Gastrocnemius medialis (tissue), 4 donors: ENCODE results near the gene GPC6. TPM values are rescaled to one million over a fixed set of nuclear protein-coding genes. Genes with fewer than 3 reads are reported as not detected.

Experiments used
- ATAC-seq, 2 donors: fragments of 150-250 bp; one replicate each; pipeline ENCODE4 v1.9.1; 2016
- DNase-seq, 2 donors: peaks; one replicate each; pipeline ENCODE4 v3.0.0-alpha.2; 2019
- H3K27ac ChIP-seq, 4 donors: fragments of 200-600 bp; sonication (generic); 1 replicate in 1 of 4; 2 replicates in 3 of 4; pipeline ENCODE4 v1.5.1; 2016 to 2018; ENCODE audit warnings: mild to moderate bottlenecking in 2 of 4, moderate library complexity in 1 of 4
- H3K27me3 ChIP-seq, 3 donors: fragments of 200-600 bp; sonication (generic) in 2 of 3; 1 replicate in 1 of 3; 2 replicates in 2 of 3; pipeline versions ENCODE4 v1.5.1 to v1.6.0; 2016 to 2019; ENCODE audit warnings: mild to moderate bottlenecking in 1 of 3, moderate library complexity in 1 of 3
- H3K36me3 ChIP-seq, 2 donors: fragments of 200-600 bp; sonication (generic) in 1 of 2; one replicate each; pipeline ENCODE4 v1.5.1; 2017 to 2018
- H3K4me1 ChIP-seq, 2 donors: fragments of 200-600 bp; sonication (generic) in 1 of 2; one replicate each; pipeline ENCODE4 v1.5.1; 2016 to 2017; ENCODE audit warnings: mild to moderate bottlenecking in 2 of 2
- H3K4me3 ChIP-seq, 4 donors: fragments of 200-600 bp; sonication (generic) in 3 of 4; 1 replicate in 1 of 4; 2 replicates in 3 of 4; pipeline ENCODE4 v1.5.1; 2016 to 2019; ENCODE audit warnings: mild to moderate bottlenecking in 2 of 4
- H3K9me3 ChIP-seq, 3 donors: fragments of 200-600 bp; sonication (generic) in 2 of 3; 1 replicate in 1 of 3; 2 replicates in 2 of 3; pipeline ENCODE4 v1.5.1; 2016 to 2019
- POLR2A ChIP-seq, 2 donors: fragments of 450-650 bp; IDR thresholded peaks; one replicate each; pipeline ENCODE4 v1.6.1; 2017; ENCODE audit warnings: antibody characterized with exemption in 2 of 2, mild to moderate bottlenecking in 2 of 2, moderate library complexity in 2 of 2
- in situ Hi-C, 4 donors: fragments of 200-750 bp; cut with MboI; loops; one replicate each; pipeline versions ENCODE4 v1.15.0 to v1.8.0; 2017; ENCODE audit warnings: low sequenced_read_pairs in 4 of 4
- intact Hi-C: fragments of 100-400 bp; cut with DNase I; formaldehyde crosslinking; loops from one replicate; pipeline ENCODE4 v1.15.1; 2023; ENCODE audit warnings: low total_unique reads
- total RNA-seq, 4 donors: library from RNA; depleted of rRNA; stranded (reverse); fragments of >200 nt; gene quantifications; one replicate each; pipeline versions ENCODE4 v1.1.0 to v1.2.3, GENCODE V29; 2016
- TF ChIP-seq, protein P1 (sequence below), 5 experiments: fragments of 450-650 bp in 3 of 5; fragments of 200-600 bp in 2 of 5; sonication (generic) in 2 of 5; IDR thresholded peaks in 4 of 5; conservative IDR thresholded peaks in 1 of 5; 1 replicate in 4 of 5; 2 replicates in 1 of 5; pipeline ENCODE4 v1.5.1; 2016 to 2019; ENCODE audit warnings: antibody characterized with exemption in 5 of 5, mild to moderate bottlenecking in 3 of 5, moderate library complexity in 3 of 5

Gene GPC6
- total RNA-seq, 4 donors from 2014 or later: 0.47 to 0.88 (median 0.59) TPM

DNA sequence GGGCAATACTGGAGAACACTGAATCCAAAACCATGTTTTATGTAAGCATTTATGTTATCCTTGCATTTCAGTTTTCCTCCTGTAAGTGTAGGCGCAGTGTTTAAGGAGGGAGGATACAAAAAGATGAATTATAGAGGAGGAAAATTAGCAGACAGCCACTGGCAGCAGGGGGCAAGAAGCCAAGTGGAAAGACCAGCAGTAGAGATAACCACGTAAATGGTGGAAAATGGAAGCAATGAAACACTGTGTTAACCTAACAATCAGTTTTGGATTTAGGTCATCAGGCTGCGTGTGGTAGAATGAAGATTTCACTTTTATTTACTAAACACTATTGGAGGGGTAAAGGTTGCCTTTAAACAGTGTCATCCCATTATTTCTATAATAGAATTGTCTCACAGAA, 447.3 kb downstream of the GPC6 start:
- no peak overlapping the region for H3K4me3 ChIP-seq
- no peaks in the 10 kb centered on the region for H3K36me3 ChIP-seq
- no peak for TF ChIP-seq POLR2A (IDR thresholded peaks at IDR 0.05)
- TF ChIP-seq, protein P1, sequence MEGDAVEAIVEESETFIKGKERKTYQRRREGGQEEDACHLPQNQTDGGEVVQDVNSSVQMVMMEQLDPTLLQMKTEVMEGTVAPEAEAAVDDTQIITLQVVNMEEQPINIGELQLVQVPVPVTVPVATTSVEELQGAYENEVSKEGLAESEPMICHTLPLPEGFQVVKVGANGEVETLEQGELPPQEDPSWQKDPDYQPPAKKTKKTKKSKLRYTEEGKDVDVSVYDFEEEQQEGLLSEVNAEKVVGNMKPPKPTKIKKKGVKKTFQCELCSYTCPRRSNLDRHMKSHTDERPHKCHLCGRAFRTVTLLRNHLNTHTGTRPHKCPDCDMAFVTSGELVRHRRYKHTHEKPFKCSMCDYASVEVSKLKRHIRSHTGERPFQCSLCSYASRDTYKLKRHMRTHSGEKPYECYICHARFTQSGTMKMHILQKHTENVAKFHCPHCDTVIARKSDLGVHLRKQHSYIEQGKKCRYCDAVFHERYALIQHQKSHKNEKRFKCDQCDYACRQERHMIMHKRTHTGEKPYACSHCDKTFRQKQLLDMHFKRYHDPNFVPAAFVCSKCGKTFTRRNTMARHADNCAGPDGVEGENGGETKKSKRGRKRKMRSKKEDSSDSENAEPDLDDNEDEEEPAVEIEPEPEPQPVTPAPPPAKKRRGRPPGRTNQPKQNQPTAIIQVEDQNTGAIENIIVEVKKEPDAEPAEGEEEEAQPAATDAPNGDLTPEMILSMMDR (IDR thresholded peaks at IDR 0.05 in 4 of 5, conservative IDR thresholded peaks at IDR 0.05 in 1 of 5): no peak
- in situ Hi-C loops (no loop called here), intact Hi-C loops (no loop called here)
- DNase-seq: no peak
- H3K27ac ChIP-seq: no peak overlapping the region
- no peaks in the 10 kb centered on the region for H3K9me3 ChIP-seq
- no peaks in the 10 kb centered on the region for H3K27me3 ChIP-seq
- no peak for ATAC-seq
- no peaks in the 10 kb centered on the region for H3K4me1 ChIP-seq

DNA sequence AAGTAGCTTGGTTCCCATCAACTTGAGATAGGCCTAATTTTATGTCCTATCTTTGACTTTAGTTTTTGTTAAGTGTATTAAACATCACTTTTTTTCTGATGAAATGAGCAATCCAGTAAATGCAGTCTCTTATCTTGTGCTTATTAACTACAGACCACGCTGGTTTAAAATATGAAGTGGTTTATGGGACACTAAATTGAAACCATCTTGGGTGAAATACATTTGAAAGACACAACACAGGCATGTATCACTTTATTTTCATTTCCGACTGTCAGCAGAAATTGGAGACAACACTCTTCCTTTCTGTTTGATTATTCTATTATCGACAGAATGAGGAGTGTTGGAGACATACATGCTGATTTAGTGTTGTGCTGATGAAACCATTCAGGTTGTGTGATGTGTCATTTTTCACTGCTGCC, 447.7 kb downstream of the GPC6 start:
- Histone ChIP-seq H3K9me3 (no peaks in the 10 kb centered on the region), H3K4me1 (no peaks in the 10 kb centered on the region), H3K27ac (no peak overlapping the region), H3K27me3 (no peaks in the 10 kb centered on the region), H3K4me3 (no peak overlapping the region), H3K36me3 (no peaks in the 10 kb centered on the region)
- DNase-seq: no peak
- in situ Hi-C loops: no loop called here
- ATAC-seq: no peak
- intact Hi-C loops: no loop called here
- TF ChIP-seq, protein P1 (IDR thresholded peaks at IDR 0.05 in 4 of 5, conservative IDR thresholded peaks at IDR 0.05 in 1 of 5): no peak
- TF ChIP-seq POLR2A (IDR thresholded peaks at IDR 0.05): no peak

GRCh38 chr13:93680329-93680728, 453.7 kb downstream of the GPC6 start:
- no peak for ATAC-seq
- in situ Hi-C loops: no loop called here
- TF ChIP-seq POLR2A (IDR thresholded peaks at IDR 0.05): no peak
- TF ChIP-seq, protein P1 (IDR thresholded peaks at IDR 0.05 in 4 of 5, conservative IDR thresholded peaks at IDR 0.05 in 1 of 5): no peak

DNA sequence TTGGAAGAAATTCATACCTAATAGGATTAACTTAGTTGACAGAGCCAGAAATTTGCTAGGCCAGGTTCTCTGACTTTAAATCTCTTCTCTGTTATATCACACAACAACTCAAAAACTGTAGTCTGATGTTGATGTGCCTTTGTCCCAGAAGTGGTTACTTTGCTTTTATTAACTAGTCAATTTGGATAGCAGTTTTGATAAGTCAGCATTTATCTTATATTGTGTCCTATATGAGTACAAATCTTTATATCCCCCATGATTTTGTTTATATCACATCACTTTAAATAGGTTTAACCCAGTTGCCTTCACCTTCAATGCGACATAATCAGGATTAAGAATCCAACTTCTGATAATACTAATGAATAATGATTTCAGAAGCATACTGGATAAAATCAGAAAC, 459.3 kb downstream of the GPC6 start:
- ATAC-seq: no peak
- H3K9me3 ChIP-seq: no peaks in the 10 kb centered on the region
- in situ Hi-C loops: no loop called here
- no peaks in the 10 kb centered on the region for H3K36me3 ChIP-seq
- H3K4me3 ChIP-seq: no peak overlapping the region
- TF ChIP-seq, protein P1 (IDR thresholded peaks at IDR 0.05 in 4 of 5, conservative IDR thresholded peaks at IDR 0.05 in 1 of 5): no peak
- no peaks in the 10 kb centered on the region for H3K27me3 ChIP-seq
- DNase-seq: no peak
- H3K4me1 ChIP-seq: no peaks in the 10 kb centered on the region
- H3K27ac ChIP-seq: no peak overlapping the region
- intact Hi-C loops: no loop called here

More at GRCh38 chr13:93680329-93680728, 453.7 kb downstream of the GPC6 start:
- no peak for DNase-seq
- Histone ChIP-seq H3K27me3 (no peaks in the 10 kb centered on the region), H3K4me1 (no peaks in the 10 kb centered on the region), H3K36me3 (no peaks in the 10 kb centered on the region), H3K4me3 (no peak overlapping the region), H3K27ac (no peak overlapping the region), H3K9me3 (no peaks in the 10 kb centered on the region)
- intact Hi-C loops: no loop called here

DNA sequence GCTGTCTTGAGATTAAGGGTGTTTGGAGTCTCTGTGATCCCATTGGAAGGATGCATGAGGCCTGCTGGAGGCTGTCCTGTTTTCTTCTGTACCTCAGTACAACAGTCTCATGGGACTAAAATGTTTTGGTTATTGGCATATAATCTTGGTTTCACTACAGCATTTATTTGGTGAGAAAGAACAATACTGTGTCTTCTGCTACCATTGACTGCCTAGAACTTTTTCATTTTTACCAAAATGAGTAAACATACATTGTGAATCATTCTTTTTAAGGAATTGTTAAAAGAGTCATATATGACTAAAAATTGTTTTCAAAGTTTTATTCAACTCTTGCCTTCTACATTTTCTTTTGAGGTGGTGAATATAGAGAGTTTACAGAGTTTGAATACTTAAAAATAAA, 459.8 kb downstream of the GPC6 start:
- no peaks in the 10 kb centered on the region for H3K9me3 ChIP-seq
- no peak overlapping the region for H3K27ac ChIP-seq
- no peaks in the 10 kb centered on the region for H3K27me3 ChIP-seq
- no peaks in the 10 kb centered on the region for H3K4me1 ChIP-seq
- DNase-seq: no peak
- intact Hi-C loops (no loop called here), in situ Hi-C loops (no loop called here)
- TF ChIP-seq, protein P1 (IDR thresholded peaks at IDR 0.05 in 4 of 5, conservative IDR thresholded peaks at IDR 0.05 in 1 of 5): no peak
- no peak for TF ChIP-seq POLR2A (IDR thresholded peaks at IDR 0.05)
- no peaks in the 10 kb centered on the region for H3K36me3 ChIP-seq
- ATAC-seq: no peak
- no peak overlapping the region for H3K4me3 ChIP-seq
